ENCODE results near the gene ARL15.

GRCh38 chr5:54004697-54005096 lies 305.7 kb downstream of the ARL15 start:
- TF ChIP-seq EZH2phosphoT487 (IDR thresholded peaks at IDR 0.05; ENCODE audit: insufficient read depth, low read depth) (no peak), EZH2 (IDR thresholded peaks at IDR 0.05; ENCODE audit: insufficient read depth, poor library complexity, severe bottlenecking) (no peak)
